Activated T-helper 1 cell treated with Interleukin-2 at 50 U/mL for 16 hours (primary cell): ENCODE measurements around the gene TUT4.
A peak's percentile ranks its signal among the peaks of the same experiment; 100 is the strongest.

Experiments
- DNase-seq: peaks from one replicate; pipeline ENCODE4 v3.0.0-alpha.2; 2020; ENCODE audit warnings: low read depth

Gene TUT4

DNA sequence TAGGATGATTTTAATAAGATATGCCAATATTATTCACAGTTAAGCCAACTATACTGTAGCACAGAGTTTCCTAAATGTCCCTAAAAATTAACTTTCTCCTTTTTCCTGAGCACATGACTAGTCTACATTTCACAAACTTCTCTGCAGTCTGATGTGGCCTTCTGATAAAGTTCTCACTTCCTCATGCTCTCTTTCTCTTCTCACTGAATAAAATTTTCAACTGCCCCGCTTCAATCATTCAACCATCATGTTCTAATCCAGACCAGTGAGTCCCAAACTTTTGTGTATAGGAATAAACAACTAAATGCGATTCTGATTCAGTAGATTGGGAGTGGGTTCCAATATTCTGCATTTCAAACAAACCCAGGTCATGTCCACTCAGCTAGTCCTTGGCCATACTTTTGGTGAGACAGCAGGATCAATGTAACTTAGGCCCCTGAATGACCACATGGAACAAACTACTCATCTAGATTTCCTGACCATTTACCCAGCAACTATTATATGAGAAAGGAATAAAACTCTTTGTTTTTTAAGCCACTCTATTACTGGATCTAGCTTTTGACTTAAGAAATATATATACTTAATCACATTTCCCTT, 20.1 kb downstream of the TUT4 start:
- no peak for DNase-seq

DNA sequence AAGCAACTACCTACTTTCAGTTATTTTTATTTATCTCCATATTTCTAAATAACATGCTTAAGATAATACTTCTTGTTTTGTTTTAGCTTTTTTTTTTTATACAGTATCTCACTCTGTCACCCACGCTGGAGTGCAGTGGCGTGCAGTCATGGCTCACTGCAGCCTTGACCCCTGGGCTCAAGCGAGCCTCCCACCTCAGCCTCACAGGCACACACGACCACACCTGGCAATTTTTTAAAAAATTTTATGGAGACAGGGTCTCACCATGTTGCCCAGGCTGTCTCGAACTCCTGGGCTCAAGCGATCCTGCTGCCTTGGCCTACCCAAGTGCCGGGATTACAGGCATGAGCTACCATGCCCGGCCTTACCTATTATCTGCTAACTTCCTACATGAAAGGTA, 20.6 kb downstream of the TUT4 start:
- DNase-seq: no peak

DNA sequence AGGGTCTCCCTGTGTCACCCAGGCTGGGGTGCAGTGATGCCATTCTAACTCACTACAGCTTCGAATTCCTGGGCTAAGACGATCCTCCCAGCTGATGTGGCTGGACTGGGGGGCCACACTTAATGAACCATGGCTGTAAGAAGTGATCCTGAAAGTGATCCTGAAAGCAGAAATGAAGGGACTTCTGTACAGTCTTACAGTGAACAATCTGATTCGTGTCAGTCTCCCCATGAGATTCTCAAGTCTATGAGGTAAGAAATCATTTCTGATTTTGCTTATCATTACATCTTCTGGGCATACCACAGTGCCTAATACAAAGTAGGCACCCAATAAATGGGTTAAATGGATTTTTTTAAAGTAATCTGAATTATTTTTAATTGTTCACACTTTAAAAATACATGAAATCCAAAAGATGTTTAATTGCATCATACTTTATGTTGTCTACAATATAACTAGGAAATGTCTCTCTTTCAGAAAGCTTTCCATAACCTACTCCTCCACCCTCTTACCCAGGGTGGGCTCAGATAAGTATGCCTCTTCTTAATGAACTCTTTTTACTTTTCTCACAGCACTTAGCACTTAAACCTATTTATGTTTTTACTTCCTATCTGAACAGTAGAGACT, 21.5 kb downstream of the TUT4 start:
- DNase-seq: no peak

DNA sequence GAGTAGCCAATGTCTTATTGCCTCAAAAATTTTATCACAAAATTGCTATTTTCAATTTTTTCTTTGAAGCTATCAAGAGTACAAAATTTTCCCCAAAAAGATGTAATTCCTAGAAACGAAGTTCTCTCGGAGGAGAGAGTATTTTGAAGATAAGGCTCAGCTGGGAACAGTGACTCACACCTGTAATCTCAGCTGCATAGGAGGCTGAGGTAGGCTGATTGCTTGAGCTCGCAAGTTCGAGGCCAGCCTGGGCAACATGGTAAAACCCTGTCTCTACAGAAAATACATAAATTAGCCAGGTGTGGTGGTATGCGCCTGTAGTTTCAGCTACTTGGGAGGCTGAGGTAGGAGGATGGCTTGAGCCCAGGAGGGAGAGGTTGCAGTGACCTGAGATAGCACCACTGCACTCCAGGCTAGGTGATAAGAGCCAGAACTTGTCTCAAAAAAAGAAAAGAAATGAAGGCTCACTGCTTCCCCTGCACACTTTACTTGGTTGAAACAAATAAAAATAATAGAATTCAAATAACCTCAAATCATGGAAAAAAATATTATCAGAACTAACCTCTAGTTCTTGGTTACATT, 22.2 kb downstream of the TUT4 start:
- no peak for DNase-seq

DNA sequence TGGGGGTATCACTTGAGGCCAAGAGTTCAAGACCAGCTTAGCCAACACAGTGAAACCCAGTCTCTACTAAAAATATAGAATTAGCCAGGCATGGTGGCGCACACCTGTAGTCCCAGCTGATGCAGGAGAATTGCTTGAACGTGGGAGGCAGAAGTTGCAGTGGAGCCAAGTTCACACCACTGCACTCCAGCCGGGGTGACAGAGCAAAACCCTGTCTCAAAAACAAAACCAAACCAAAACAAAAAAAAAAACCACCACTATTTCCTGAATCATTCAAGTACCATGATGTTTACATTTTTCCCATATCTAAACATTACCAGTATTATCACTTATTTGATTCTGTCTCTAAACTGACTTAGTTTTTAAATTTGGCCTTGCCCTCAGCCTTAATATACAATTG, 29.5 kb downstream of the TUT4 start:
- no peak for DNase-seq

DNA sequence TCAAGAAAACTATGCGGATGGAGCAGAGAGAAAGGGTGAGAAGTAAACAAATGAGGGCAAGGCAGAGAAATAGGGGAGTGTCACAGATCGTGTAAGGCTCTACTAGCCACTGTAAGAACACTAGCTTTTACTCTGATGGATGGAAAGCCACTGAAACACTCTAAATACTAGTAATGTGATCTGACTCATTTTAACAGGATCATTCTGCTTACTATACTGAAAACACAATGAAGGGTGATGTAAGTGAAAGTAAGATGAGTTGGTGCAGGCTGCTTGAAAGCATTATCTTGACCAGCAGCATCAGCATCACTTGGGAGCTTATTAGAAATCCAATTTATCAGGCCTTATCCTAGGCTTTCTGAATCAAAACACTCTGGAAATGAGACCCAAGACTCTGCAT, 32.7 kb downstream of the TUT4 start:
- no peak for DNase-seq

DNA sequence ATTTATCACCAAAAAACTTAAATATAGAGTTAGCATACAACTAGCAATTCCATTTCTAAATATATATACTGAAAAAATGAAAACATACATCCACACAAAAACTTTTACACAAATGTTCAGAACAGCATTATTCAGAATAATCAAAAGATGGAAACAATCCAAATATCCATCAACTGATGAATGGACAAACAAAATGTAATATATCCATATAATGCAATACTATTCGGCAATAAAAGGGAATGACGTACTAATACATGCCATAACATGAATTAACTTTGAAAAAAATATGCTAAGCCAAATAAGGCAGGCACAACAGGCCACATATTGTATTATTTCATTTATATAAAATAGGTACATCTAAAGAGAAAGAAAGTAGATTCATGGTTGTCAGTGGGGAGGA, 33.9 kb downstream of the TUT4 start:
- DNase-seq: no peak

DNA sequence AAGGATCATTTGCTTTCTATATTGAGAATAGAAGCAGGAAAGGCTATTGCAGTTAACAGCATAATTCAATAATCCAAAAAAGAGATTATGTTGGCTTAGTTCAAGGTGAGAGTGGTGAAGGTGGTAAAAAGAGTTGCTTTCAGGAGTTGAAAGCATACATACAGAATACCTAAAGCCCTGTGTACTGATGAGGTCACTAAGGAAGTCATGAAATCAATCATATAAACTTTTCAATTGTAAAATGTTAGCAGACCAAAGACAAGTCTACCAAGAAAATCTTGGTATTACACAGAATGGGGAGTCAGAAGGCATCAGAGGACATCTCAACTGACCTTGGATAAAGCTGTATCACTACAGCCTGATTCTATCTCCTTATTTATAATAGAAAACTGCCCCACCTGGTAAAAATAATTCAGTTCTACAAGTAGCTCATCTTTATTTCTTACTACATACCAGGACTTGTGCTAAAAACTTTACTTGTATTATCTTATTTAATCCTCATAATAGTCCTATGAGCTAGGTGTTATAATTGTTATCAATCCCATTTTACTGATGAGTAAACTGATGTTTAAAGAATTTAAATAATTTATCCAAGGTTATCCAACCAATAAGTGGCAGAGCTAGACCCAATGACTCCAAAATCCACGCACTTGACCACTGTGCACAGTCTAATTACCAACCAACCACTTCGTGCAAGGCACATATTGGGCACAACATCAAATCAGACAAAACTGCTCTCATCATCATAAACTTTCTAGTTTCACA, 40.9 kb downstream of the TUT4 start:
- no peak for DNase-seq

DNA sequence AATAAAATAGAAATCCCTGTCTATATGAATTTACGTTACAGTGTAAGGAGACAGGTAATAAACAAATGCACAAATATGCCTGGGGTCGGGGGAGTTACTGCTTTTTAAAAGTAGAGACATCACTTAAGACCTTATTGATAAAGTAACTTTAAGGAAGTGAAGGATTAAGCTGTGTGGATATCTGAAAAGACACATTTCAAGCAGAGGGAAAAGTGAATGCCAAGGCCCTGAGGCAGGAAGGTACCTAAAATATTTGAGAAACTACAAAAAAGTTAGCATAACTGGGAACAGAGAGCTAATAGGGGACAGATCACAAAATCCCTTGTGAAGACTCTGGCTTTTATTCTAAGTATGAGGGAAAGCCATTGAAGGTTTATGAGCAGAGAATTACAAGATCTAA, 41.5 kb downstream of the TUT4 start:
- no peak for DNase-seq

DNA sequence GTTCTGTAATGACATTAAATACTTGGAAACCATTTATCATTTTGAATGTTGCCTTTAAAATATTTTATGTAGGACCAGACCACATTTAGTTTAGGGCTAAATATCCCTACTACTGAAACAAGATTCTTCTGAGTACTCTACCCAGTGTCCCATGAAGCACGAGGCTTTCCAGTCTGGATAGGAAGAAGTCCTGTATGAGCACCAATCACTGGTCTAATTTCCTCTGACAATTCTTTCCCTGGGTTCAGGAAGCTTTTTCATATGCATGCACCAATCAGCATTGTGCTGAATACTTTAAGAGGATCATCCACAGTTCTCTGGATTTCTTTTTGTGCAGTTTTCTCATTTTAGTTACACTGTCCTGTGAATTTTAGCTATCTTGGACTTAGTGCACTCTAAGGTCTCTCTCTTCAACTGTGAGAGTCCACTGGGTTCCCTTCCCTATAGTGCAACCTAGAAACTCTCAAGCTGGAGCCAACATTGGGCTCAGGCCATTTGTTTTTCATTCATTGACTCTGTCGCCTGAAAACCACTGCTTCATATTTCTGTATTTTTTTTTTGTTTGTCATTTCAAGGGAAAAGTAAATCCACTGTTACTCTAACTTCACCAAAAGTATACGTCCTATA, 45.9 kb downstream of the TUT4 start:
- no peak for DNase-seq

DNA sequence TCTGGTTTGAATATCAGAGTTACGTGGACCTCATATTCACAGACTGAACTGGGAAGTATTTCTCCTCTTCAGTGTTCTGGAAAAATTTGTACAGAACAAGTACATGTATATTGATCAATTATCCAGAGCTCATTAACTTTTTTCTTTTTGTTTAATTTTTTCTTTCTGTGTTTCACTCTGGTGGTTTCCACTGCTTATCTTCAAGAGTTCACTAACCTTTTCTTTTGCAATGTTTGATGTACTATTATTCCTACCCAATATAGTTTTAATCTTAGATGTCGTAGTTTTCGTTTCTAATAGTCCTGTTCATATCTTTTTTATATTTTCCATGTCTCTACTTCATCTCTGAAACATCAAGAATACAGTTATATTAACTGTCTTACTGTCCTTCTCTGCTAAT, 46.5 kb downstream of the TUT4 start:
- no peak for DNase-seq

DNA sequence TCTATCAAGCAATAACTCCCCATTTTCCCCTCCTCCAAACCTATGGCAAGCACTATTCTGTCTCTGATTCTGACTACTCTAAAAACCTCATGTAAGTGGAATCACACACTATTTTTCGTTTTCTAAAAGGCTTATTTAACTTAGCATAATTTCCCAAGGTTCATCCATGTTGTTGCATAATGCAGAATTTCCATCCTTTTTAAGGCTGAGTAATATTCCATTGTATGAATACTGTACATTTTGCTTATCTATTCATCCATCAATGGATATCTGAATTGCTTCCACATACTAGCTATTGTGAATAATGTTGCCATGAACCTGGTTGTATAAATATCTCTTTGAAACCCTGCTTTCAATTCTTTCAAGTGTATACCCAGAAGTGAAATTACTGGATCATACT, 48.2 kb downstream of the TUT4 start:
- DNase-seq: no peak

DNA sequence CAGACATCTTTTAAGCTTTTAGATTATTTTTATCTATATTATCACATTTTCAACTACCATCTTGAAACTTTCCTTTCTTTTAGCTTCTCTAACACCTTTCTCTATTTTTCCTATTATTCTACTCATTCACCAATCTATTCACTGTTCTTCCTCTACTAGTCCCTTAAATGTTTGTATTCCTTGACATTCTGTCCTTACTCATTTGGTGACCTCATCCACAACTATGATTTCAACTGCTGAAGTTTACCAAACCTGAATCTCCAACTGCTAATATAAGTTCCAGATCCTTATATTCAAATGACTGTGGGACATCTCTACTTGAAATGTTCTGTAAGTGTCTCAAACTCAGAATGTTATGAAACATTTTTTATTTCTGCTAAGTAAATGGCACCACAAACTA, 49.2 kb downstream of the TUT4 start:
- DNase-seq: no peak

DNA sequence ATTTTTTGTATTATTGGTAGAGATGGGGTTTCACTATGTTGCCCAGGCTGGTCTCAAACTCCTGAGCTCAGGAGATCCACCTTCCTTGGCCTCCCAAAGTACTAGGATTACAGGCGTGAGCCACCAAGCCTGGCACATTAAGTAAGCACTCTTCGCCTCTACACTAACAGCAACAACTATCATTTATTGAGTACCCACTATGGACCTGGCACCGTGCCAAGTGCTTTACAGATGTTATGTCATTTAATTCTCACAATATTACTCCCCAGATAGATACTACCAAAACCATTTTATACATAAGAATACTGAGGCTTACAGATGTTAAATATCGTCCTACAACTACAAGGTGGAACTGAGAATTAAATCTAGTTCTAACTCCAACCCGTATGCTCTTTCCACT, 50.1 kb downstream of the TUT4 start:
- peak; percentile 1 for DNase-seq

DNA sequence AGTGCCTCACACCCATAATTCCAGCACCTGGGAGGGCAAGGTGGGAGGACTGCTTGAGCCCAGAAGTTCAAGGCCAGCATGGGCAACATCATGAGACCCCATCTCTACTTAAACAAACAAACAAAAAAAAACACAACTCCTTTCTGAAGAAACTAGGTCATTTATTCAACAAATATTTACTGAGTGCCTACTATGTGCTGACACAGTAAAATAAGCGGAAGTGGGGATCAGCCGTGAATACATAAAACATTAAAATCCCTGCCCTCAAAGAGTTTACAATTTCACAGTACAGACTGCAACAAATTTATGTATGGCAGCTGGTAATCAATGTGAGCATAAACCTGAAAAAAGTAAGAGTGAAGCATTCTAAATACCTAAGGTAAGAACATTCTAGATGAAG, 65.3 kb downstream of the TUT4 start:
- no peak for DNase-seq

DNA sequence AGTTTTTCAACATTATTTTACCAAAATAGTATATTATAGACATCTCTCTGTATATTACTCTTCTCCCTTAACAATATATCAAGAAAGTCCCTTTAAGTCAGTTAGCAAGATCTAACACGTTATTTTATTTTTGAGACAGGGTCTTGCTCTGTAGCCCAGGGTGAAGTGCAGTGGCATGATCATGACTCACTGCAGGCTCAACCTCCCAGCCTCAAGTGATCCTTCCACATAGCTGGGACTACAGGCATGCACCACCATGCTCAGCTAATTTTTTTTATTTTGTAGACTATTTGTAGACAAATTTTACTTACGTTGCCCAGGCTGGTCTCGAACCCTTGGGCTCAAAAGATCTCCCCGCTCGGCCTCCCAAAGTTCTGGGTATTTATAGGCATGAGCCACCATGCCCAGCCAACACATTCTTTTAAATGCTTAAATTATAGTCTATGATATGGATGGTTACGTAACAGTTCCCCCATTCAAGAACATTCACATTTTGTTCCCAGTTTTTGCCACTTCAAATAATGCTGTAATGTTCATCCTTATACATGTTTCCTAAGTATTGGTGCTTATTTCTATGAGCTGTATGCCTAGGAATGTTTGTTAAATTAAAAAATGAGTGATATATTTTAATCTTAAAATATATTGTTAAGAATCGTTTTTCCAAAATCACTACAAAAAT, 70.4 kb downstream of the TUT4 start:
- no peak for DNase-seq

DNA sequence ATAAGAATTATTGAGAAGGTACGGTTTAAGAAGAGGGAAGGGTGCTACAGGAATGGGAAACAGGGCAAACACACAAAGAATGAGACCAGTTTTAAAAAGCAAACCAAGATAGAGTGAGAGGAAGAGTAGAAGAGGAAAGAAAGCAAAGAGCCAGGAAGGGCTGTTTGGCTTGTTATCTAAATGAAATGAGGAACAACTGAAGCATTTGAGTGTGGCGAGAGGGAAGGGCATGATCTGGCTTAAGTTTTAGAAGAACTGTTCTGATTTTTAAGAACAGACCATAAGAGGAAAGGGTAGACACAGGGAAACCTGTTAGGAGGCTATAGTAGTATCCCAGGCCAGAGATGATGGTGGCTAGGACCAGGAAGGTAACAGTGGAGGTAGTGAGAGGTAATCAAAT, 73.8 kb downstream of the TUT4 start:
- no peak for DNase-seq

DNA sequence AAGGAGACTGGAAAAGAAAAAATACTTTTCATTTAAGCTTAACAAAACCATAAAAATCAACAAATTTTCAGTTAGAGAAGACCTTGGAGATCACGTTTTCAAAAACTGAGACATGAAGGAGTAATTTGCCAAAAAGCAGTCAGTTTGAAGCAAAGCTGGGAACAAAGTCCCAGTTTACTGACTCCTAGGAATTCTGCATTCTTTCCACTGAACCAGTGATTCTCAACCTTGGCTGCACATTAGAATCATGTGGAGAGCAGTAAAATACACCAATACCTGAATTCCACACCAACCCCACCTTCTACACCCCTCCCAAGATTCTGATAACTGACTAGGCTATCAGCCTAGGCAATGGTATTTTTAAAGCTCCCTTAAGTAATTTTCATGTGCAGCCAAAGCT, 75.0 kb downstream of the TUT4 start:
- DNase-seq: no peak

DNA sequence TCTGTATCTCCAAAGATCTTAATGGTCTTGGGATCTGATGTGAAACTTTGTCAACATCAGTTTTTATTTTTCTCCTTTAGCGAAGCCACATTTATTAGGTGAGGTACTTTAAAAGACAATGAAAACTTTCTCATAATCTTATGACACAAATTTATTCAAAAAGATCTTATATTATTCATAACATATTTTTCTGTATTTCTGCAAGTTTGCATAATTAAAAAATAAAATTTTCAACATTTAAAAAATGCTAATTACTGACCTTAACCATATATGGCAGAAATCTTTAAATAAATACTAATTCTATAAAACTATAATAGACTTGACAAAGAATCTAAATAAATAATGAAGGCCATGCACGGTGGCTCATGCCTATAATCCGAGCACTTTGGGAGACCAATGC, 75.9 kb downstream of the TUT4 start:
- no peak for DNase-seq

DNA sequence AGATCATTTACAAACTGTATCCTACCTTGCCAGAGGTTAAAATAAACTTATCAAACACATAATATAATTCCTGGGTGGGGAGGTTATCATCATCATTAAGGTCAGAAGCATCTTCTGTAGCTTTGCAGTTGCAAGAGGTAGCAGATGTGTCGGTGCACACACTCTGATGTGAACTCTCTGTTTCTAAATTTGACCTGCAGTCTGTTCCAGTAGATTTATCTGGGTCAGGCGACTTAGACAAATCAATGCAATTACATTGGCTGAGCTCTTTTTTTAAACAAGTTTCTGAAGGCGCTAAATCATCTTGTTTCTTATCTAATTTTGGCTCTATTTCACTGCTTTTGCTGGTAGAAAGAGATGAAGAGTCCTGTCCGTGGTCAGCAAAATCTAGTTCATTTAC, 78.1 kb downstream of the TUT4 start:
- no peak for DNase-seq

DNA sequence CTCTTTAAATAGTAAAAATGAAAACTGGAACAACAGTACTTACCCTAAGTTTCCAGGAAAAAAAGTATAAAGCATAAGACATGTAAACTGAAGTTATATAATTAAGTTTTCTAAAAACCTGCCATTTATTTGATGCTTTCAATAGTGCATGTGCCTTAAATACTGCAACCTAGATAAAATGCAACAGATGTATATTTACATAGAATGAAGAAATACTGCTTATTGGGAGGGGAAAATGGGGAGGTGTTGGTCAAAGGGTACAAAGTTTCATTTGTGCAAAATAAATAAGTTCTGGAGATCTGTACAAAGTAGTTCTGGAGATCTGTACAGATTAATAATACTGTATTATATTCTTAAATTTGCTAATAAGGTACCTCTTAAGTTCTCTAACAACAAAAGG, 79.9 kb downstream of the TUT4 start:
- DNase-seq: no peak

DNA sequence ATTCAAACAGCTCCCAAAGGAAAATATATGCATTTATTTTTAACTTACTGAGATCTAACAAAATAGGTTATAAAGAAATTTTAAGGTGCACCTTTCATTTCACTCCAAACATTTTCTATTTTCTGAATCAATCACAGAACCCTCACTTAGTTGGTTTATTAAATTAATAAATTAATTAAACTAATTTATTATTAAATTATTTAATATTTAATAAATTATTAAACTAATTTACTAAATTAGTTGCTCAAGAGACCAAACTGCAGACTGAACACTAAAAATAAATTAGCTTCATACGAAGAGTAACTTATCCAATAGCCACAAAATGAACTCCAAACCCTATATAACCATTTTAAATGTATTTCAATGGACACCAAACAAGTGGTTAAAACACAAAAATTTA, 80.5 kb downstream of the TUT4 start:
- DNase-seq: no peak
